ENCODE results near the gene CCDC126. TPM values are rescaled to one million over a fixed set of nuclear protein-coding genes. Genes with fewer than 3 reads are reported as not detected.

Gene CCDC126
- total and polyA plus RNA-seq, 2 of the 4 experiments (the other 2 are of a cell fraction): 4.1 to 5.6 TPM

- H3K18ac ChIP-seq (ENCODE audit: low read depth, low read length): no peak overlapping the region
- no peak overlapping the region for H3K56ac ChIP-seq (ENCODE audit: extremely low read depth, insufficient read depth, low read length)
- H3K27ac ChIP-seq (ENCODE audit: insufficient read depth, low read length): no peak overlapping the region
- H4K5ac ChIP-seq (ENCODE audit: low read depth, low read length): no peak overlapping the region
- CTCF ChIA-PET: interaction anchor here (0.5 kb wide), 1 partner anchor 61 kb away, joined by 3 read pairs; no protein-coding TSS in a partner anchor
- H3K9me1 ChIP-seq (ENCODE audit: insufficient read depth, low read length): 0 out of 2 replicates have a peak, but pooled peaks cover 2% of the 10 kb centered on the region
- dilution Hi-C loops (cut with HindIII; ENCODE audit: low sequenced_read_pairs, unreplicated experiment) (no loop called here), in situ Hi-C loops (cut with MboI; ENCODE audit: low sequenced_read_pairs) (no loop called here), intact Hi-C loops (cut with micrococcal nuclease) (no loop called here)
- H4K8ac ChIP-seq (ENCODE audit: low read depth in 2 of 2, low read length in 2 of 2): no peak overlapping the region
- no peak overlapping the region for H2BK5ac ChIP-seq (ENCODE audit: low read depth, low read length, poor library complexity, severe bottlenecking)
- DNase-seq: no peak
- no peak overlapping the region for H3K4me2 ChIP-seq (ENCODE audit: low read depth, low read length)
- no peak overlapping the region for H2AK5ac ChIP-seq (ENCODE audit: low read depth, low read length)
- H2BK120ac ChIP-seq (ENCODE audit: low read depth, low read length): no peak overlapping the region
- no peak overlapping the region for H2AFZ ChIP-seq (replicated peaks; ENCODE audit: low read length, poor library complexity)
- peaks cover 3% of the 10 kb centered on the region; the same call in 1 of the 2 replicates for H3K4me1 ChIP-seq (ENCODE audit: control insufficient read depth, insufficient read depth, low read length)
- peaks cover 9% of the 10 kb centered on the region in 2 experiments; a peak in 3 of 4 replicates for H3K79me1 ChIP-seq (ENCODE audit: low read depth in 1 of 2, low read length in 2 of 2)
- H2BK15ac ChIP-seq (ENCODE audit: low read depth, low read length): no peak overlapping the region
- H3K4ac ChIP-seq (ENCODE audit: low read depth, low read length): no peak overlapping the region
- POLR2A ChIA-PET (ENCODE audit: unreplicated experiment): interaction anchor here (0.6 kb wide), 1 partner anchor 71 kb away, joined by 4 read pairs; no protein-coding TSS in a partner anchor
- H3K36me3 ChIP-seq (ENCODE audit: control insufficient read depth, insufficient read depth, low read length): peaks cover 2% of the 10 kb centered on the region; the same call in 1 of the 2 replicates
- H2AK9ac ChIP-seq (replicated peaks; ENCODE audit: low read depth, low read length, poor library complexity): no peak overlapping the region
- no peaks in the 10 kb centered on the region for H3K9me3 ChIP-seq (ENCODE audit: control insufficient read depth, insufficient read depth, low read length)
- H3K9ac ChIP-seq (ENCODE audit: low read depth, low read length): no peak overlapping the region
- no peak overlapping the region for H4K91ac ChIP-seq (ENCODE audit: insufficient read depth, low read depth, low read length)
- no peak overlapping the region for H3K23ac ChIP-seq (ENCODE audit: low read depth, low read length)
- no peak overlapping the region for H2BK20ac ChIP-seq (ENCODE audit: low read depth, low read length)
- ATAC-seq (ENCODE audit: low read depth): no peak
- no peak overlapping the region for H3K14ac ChIP-seq (replicated peaks; ENCODE audit: low read depth, low read length)
- no TSS peak for BruUV-seq (replicated peaks)
- no peaks in the 10 kb centered on the region for H4K20me1 ChIP-seq (ENCODE audit: insufficient read depth, low read length)
- TF ChIP-seq USF2 (IDR thresholded peaks at IDR 0.05; ENCODE audit: low read depth, low read length): no peak
- no peak for TF ChIP-seq RCOR1 (IDR thresholded peaks at IDR 0.05; ENCODE audit: insufficient replicate concordance, low read length)
- no peak for TF ChIP-seq MAFK (IDR thresholded peaks at IDR 0.05; ENCODE audit: low read depth, low read length)
- no peak for TF ChIP-seq MXI1 (IDR thresholded peaks at IDR 0.05; ENCODE audit: borderline replicate concordance, low read depth, low read length)
- no peak for TF ChIP-seq MAZ (IDR thresholded peaks at IDR 0.05; ENCODE audit: borderline replicate concordance, low read depth, low read length)
- no peak for TF ChIP-seq CEBPB (IDR thresholded peaks at IDR 0.05; ENCODE audit: low read depth, low read length)
- H3K27me3 ChIP-seq (ENCODE audit: control insufficient read depth, insufficient read depth, low read length): no peaks in the 10 kb centered on the region
- no peak overlapping the region for H3K4me3 ChIP-seq (ENCODE audit: insufficient read depth, low read depth, low read length)
Observed at GRCh38 chr7:23607130-23607529, 9.9 kb downstream of the CCDC126 start.

Measured in IMR-90 (cell line).